MCF 10A (cell line): ENCODE results near the gene TBXAS1. TPM values are rescaled to one million over a fixed set of nuclear protein-coding genes. Genes with fewer than 3 reads are reported as not detected.

Experiments used
- BruUV-seq: library from RNA; stranded (reverse); fragments of 400-500 nt; replicated peaks from 2 replicates; lab custom pipeline; 2021; lab: Mats Ljungman, UMichigan
- CTCF ChIA-PET: fragments of 300-600 bp; sonication (Branson Sonifier 250); formaldehyde crosslinking; extraction: SDS; loops from one replicate; lab custom pipeline; 2021; ENCODE audit warnings: antibody characterized with exemption, inconsistent platforms; lab: Yijun Ruan, JAX
- POLR2A ChIA-PET: fragments of 300-600, 350-650 bp; sonication (Branson Sonifier 250); formaldehyde crosslinking; extraction: SDS; loops from one replicate; lab custom pipeline; 2020; ENCODE audit warnings: antibody characterized with exemption, inconsistent platforms; lab: Yijun Ruan, JAX
- DNase-seq: peaks from one replicate; pipeline ENCODE4 v3.0.0-alpha.2; 2018; ENCODE audit not compliant: unreplicated experiment
- H3K27ac Mint-ChIP-seq: one replicate; pipeline ENCODE4 v1.8.0; 2022; ENCODE audit warnings: mild to moderate bottlenecking, low read depth, mixed read lengths; ENCODE audit not compliant: unreplicated experiment
- H3K27me3 Mint-ChIP-seq: one replicate; pipeline ENCODE4 v1.8.0; 2022; ENCODE audit warnings: mixed read lengths; ENCODE audit not compliant: insufficient read depth, unreplicated experiment
- H3K36me3 Mint-ChIP-seq: one replicate; pipeline ENCODE4 v1.8.0; 2022; ENCODE audit warnings: mild to moderate bottlenecking, moderate library complexity, mixed read lengths; ENCODE audit not compliant: insufficient read depth, unreplicated experiment
- H3K4me1 Mint-ChIP-seq: one replicate; pipeline ENCODE4 v1.8.0; 2022; ENCODE audit warnings: mixed read lengths; ENCODE audit not compliant: insufficient read depth, unreplicated experiment
- H3K4me3 Mint-ChIP-seq: one replicate; pipeline ENCODE4 v1.8.0; 2022; ENCODE audit warnings: mild to moderate bottlenecking, moderate library complexity, mixed read lengths; ENCODE audit not compliant: unreplicated experiment
- H3K9me3 Mint-ChIP-seq: one replicate; pipeline ENCODE4 v1.8.0; 2022; ENCODE audit warnings: mixed read lengths; ENCODE audit not compliant: unreplicated experiment
- intact Hi-C: fragments of 100-400 bp; cut with micrococcal nuclease; formaldehyde crosslinking; loops from 2 replicates; pipeline ENCODE4 v1.14.1; 2022
- total RNA-seq: library from RNA; stranded (reverse); gene quantifications from 2 replicates; pipeline ENCODE4 v1.2.3, GENCODE V29; 2022
- TF ChIP-seq, protein P1 (sequence below): fragments of 200-600 bp; IDR thresholded peaks from one replicate; pipeline ENCODE4 v1.8.0; 2022; ENCODE audit warnings: antibody characterized with exemption, mild to moderate bottlenecking; ENCODE audit not compliant: unreplicated experiment

The TBXAS1 gene
- total RNA-seq, 1 experiment from 2014 or later: 1.5 TPM

DNA sequence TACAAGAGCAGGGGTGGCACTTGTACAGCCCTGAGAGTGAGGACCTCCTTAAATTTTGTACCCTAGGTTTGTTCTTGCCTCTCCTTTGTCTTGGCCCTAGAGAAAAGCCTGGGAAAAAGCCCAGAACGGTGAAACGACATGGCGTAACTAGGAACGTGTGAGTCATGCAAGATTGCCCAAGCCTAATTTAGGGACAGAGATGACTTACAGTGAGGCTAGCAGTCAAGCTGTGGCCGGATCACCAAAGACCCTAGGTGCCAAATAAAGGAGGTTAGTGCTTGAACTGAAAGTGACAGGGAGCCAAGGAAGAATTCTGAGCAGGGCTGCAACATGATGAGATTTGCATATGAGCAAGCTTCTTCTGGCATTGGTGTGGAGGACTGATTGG lies 25.1 kb downstream of the TBXAS1 start:
- Mint-ChIP-seq H3K27ac (peak overlapping the region; percentile 88), H3K27me3 (no peaks in the 10 kb centered on the region), H3K4me1 (peaks cover 25% of the 10 kb centered on the region), H3K36me3 (no peaks in the 10 kb centered on the region), H3K9me3 (no peaks in the 10 kb centered on the region), H3K4me3 (no peak overlapping the region)
- intact Hi-C loops: no loop called here
- BruUV-seq: no TSS peak
- ChIA-PET POLR2A (interaction anchor here (1.0 kb wide), 1 partner anchor 39 kb away, joined by 3 read pairs; no protein-coding TSS in a partner anchor), CTCF (interaction anchor here (1.3 kb wide), 1 partner anchor 148 kb away, joined by 4 read pairs; no protein-coding TSS in a partner anchor)
- TF ChIP-seq, protein P1, sequence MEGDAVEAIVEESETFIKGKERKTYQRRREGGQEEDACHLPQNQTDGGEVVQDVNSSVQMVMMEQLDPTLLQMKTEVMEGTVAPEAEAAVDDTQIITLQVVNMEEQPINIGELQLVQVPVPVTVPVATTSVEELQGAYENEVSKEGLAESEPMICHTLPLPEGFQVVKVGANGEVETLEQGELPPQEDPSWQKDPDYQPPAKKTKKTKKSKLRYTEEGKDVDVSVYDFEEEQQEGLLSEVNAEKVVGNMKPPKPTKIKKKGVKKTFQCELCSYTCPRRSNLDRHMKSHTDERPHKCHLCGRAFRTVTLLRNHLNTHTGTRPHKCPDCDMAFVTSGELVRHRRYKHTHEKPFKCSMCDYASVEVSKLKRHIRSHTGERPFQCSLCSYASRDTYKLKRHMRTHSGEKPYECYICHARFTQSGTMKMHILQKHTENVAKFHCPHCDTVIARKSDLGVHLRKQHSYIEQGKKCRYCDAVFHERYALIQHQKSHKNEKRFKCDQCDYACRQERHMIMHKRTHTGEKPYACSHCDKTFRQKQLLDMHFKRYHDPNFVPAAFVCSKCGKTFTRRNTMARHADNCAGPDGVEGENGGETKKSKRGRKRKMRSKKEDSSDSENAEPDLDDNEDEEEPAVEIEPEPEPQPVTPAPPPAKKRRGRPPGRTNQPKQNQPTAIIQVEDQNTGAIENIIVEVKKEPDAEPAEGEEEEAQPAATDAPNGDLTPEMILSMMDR: no peak
- peak; percentile 99 for DNase-seq

DNA sequence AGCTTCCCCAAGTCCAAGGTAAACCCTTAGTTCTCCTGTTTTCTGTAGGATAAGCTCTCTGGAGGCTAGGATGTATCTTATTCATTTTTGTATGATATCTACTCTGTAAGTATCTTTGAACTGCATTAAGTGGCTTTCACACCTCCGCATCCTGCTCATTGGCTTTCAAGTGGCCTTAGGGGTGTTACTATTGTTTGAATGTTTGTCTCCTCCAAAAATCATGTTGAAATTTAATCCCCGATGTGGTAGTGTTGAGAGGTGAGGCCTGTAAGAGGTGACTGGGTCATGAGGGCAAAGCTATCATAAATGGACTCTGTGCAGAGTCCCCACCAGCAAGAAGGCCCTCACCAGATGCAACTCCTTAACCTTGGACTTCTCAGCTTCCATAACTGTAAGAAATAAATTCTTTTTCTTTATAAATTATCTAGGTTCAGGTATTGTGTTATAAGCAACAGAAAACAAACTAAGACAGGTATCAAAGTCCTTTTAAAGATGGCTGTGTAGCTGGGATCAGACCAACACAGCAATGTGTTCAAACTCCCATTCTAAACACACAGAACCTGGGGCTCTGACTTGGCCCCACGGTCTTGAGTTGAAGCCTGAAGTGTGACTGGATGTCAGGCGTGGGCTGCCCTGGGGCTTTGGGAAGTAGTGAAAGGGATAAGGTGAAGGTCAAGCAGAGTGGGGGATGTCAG lies 25.9 kb downstream of the TBXAS1 start:
- ChIA-PET CTCF (interaction anchor here (1.3 kb wide), 1 partner anchor 148 kb away, joined by 4 read pairs; no protein-coding TSS in a partner anchor), POLR2A (interaction anchor here (1.0 kb wide), 1 partner anchor 38 kb away, joined by 3 read pairs; no protein-coding TSS in a partner anchor)
- TF ChIP-seq, protein P1: no peak
- no peak overlapping the region for H3K4me3 Mint-ChIP-seq
- DNase-seq: no peak
- peaks cover 25% of the 10 kb centered on the region for H3K4me1 Mint-ChIP-seq
- BruUV-seq: no TSS peak
- no peaks in the 10 kb centered on the region for H3K27me3 Mint-ChIP-seq
- H3K9me3 Mint-ChIP-seq: no peaks in the 10 kb centered on the region
- intact Hi-C loops: no loop called here
- peak overlapping the region; percentile 88 for H3K27ac Mint-ChIP-seq
- H3K36me3 Mint-ChIP-seq: no peaks in the 10 kb centered on the region

DNA sequence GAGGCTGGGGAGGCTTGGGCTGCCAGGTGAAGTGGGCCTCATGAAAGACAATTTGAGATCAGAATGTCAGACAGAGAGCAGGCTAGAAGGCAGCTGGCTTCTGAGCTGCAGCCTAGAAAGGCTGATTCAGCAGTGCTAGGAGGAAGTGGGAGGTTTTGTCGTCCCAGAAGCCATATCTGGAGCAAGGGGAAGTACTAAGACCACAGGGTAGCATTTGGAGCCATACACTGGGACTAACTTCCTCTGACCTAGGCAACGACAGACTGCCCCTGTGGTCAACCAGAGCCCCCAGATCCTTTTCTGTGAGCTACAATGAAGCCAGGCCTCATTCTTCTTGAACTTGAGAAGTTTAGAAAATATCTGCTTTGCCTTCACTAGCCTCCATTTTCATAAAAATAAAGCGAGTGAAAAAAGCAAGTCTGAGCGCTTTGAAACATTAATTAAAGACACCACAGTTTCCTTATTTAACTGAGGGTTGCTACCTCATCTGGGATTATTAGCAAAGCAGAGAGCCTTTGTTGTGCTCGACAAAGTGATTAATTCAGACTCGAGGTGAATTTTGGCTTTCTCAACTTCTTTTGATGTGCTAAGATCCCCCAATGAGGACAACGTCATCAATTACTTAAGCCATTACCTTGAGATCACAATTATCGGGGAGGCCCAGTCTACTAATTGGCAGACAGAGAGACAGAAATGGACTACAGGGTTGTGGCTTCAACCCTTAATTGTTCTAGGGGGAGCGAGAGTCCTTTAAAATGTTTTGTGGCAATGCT lies 26.6 kb downstream of the TBXAS1 start:
- DNase-seq: no peak
- no TSS peak for BruUV-seq
- Mint-ChIP-seq H3K27ac (peak overlapping the region; percentile 24), H3K4me1 (peaks cover 25% of the 10 kb centered on the region), H3K27me3 (no peaks in the 10 kb centered on the region), H3K9me3 (no peaks in the 10 kb centered on the region), H3K4me3 (no peak overlapping the region), H3K36me3 (no peaks in the 10 kb centered on the region)
- ChIA-PET POLR2A (no interaction called here), CTCF (no interaction called here)
- TF ChIP-seq, protein P1: no peak
- intact Hi-C loops: no loop called here

DNA sequence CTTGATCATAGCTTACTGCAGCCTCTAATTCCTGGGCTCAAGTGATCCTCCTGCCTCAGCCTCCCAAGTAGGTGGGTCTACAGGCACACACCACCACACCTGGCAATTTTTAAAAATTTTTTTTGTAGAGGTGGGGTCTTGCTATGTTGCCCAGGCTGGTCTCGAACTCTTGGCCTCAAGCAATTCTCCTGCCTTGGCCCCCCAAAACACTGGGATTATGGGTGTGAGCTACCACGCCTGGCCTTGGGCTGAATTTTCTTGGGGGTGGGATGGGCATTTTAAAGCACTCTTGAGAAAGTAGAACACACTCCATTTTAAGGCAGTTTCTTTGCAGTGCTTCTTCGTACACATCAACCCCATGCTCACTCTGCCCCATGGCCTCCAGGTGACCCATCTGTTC lies 28.7 kb downstream of the TBXAS1 start:
- H3K27ac Mint-ChIP-seq: no peak overlapping the region
- BruUV-seq: no TSS peak
- CTCF ChIA-PET: interaction anchor here (0.6 kb wide), 1 partner anchor 258 kb away, joined by 3 read pairs; no protein-coding TSS in a partner anchor

More for the DNA sequence above, 28.7 kb downstream of the TBXAS1 start:
- POLR2A ChIA-PET: no interaction called here
- H3K4me3 Mint-ChIP-seq: no peak overlapping the region
- peaks cover 28% of the 10 kb centered on the region for H3K4me1 Mint-ChIP-seq
- H3K27me3 Mint-ChIP-seq: peaks cover 13% of the 10 kb centered on the region
- TF ChIP-seq, protein P1: no peak
- H3K36me3 Mint-ChIP-seq: no peaks in the 10 kb centered on the region
- DNase-seq: no peak
- intact Hi-C loops: no loop called here
- peaks cover 8% of the 10 kb centered on the region for H3K9me3 Mint-ChIP-seq
